Glutamatergic neuron (in vitro differentiated cells): ENCODE measurements around the gene RPA1. TPM values are rescaled to one million over a fixed set of nuclear protein-coding genes. Genes with fewer than 3 reads are reported as not detected.

ENCODE experiments used
- DNase-seq: peaks from one replicate; pipeline ENCODE4 v3.0.0; 2022
- H3K27ac Mint-ChIP-seq: one replicate; pipeline ENCODE4 v1.8.0; 2020; ENCODE audit warnings: mild to moderate bottlenecking, mixed read lengths, inconsistent platforms; ENCODE audit not compliant: unreplicated experiment
- H3K27me3 Mint-ChIP-seq: one replicate; pipeline ENCODE4 v1.8.0; 2020; ENCODE audit warnings: mild to moderate bottlenecking, moderate library complexity, mixed read lengths, inconsistent platforms; ENCODE audit not compliant: unreplicated experiment
- H3K36me3 Mint-ChIP-seq: one replicate; pipeline ENCODE4 v1.8.0; 2020; ENCODE audit warnings: mild to moderate bottlenecking, mixed read lengths, inconsistent platforms; ENCODE audit not compliant: unreplicated experiment
- H3K4me1 Mint-ChIP-seq: one replicate; pipeline ENCODE4 v1.8.0; 2020; ENCODE audit warnings: mild to moderate bottlenecking, low read depth, mixed read lengths, inconsistent platforms; ENCODE audit not compliant: unreplicated experiment
- H3K4me3 Mint-ChIP-seq: one replicate; pipeline ENCODE4 v1.8.0; 2020; ENCODE audit warnings: mild to moderate bottlenecking, mixed read lengths, inconsistent platforms; ENCODE audit not compliant: unreplicated experiment
- H3K9me3 Mint-ChIP-seq: one replicate; pipeline ENCODE4 v1.8.0; 2020; ENCODE audit warnings: mild to moderate bottlenecking, moderate library complexity, mixed read lengths, inconsistent platforms; ENCODE audit not compliant: unreplicated experiment
- CTCF ChIP-seq: fragments of 200-600 bp; sonication (generic); IDR thresholded peaks from one replicate; pipeline ENCODE4 v1.5.0; 2021; ENCODE audit not compliant: partially characterized antibody, unreplicated experiment
- total RNA-seq: library from RNA; stranded (reverse); fragmentation: NEBNext Ultra II Directional; extraction: Animal tissue kit (Norgen Biotek cat#: 25700); gene quantifications from one replicate; pipeline ENCODE4 v1.2.1, GENCODE V29; 2021; ENCODE audit not compliant: unreplicated experiment

RPA1 gene
- total RNA-seq, 1 donor from 2014 or later, result 43.4 TPM

GRCh38 chr17:1896243-1897104 is 66.7 kb downstream of the RPA1 start:
- no peak overlapping the region for H3K27ac Mint-ChIP-seq
- no peak overlapping the region for H3K4me3 Mint-ChIP-seq
- TF ChIP-seq CTCF, result no peak
- H3K4me1 Mint-ChIP-seq, result peaks cover 4% of the 10 kb centered on the region
- H3K36me3 Mint-ChIP-seq, result no peaks in the 10 kb centered on the region
- H3K9me3 Mint-ChIP-seq, result no peaks in the 10 kb centered on the region
- peaks cover 2% of the 10 kb centered on the region for H3K27me3 Mint-ChIP-seq
- no peak for DNase-seq

- Mint-ChIP-seq H3K36me3 (no peaks in the 10 kb centered on the region), H3K27me3 (peaks cover 2% of the 10 kb centered on the region), H3K4me1 (peaks cover 4% of the 10 kb centered on the region), H3K27ac (no peak overlapping the region), H3K9me3 (no peaks in the 10 kb centered on the region), H3K4me3 (no peak overlapping the region)
- DNase-seq, result no peak
- no peak for TF ChIP-seq CTCF
Observed at GRCh38 chr17:1897105-1897656, 67.4 kb downstream of the RPA1 start.

GRCh38 chr17:1898332-1898731 is 68.5 kb downstream of the RPA1 start:
- Mint-ChIP-seq H3K9me3 (no peaks in the 10 kb centered on the region), H3K36me3 (no peaks in the 10 kb centered on the region), H3K4me1 (peaks cover 5% of the 10 kb centered on the region), H3K27me3 (peaks cover 2% of the 10 kb centered on the region), H3K4me3 (no peak overlapping the region), H3K27ac (peak overlapping the region; percentile 48)
- no peak for DNase-seq
- no peak for TF ChIP-seq CTCF

- H3K9me3 Mint-ChIP-seq, result no peaks in the 10 kb centered on the region
- no peaks in the 10 kb centered on the region for H3K36me3 Mint-ChIP-seq
- peaks cover 3% of the 10 kb centered on the region for H3K27me3 Mint-ChIP-seq
- no peak overlapping the region for H3K4me3 Mint-ChIP-seq
- no peak for TF ChIP-seq CTCF
- no peak for DNase-seq
- peak overlapping the region; percentile 48 for H3K27ac Mint-ChIP-seq
- peaks cover 6% of the 10 kb centered on the region for H3K4me1 Mint-ChIP-seq
Observed at GRCh38 chr17:1898872-1899271, 69.1 kb downstream of the RPA1 start.

- H3K27me3 Mint-ChIP-seq, result peaks cover 3% of the 10 kb centered on the region
- H3K4me1 Mint-ChIP-seq, result peaks cover 6% of the 10 kb centered on the region
- H3K27ac Mint-ChIP-seq, result no peak overlapping the region
- H3K4me3 Mint-ChIP-seq, result peak overlapping the region; percentile 28
- no peak for DNase-seq
- TF ChIP-seq CTCF, result peak; percentile 57
- H3K36me3 Mint-ChIP-seq, result no peaks in the 10 kb centered on the region
- H3K9me3 Mint-ChIP-seq, result no peaks in the 10 kb centered on the region
Observed at GRCh38 chr17:1899403-1900000, 69.7 kb downstream of the RPA1 start.
